Neural cell (in vitro differentiated cells): ENCODE data around the gene LPAR1. TPM values are rescaled to one million over a fixed set of nuclear protein-coding genes. Genes with fewer than 3 reads are reported as not detected.

Source experiments
- H2AFZ ChIP-seq: fragments of 200-600, 300-800 bp; sonication (generic), shearing (Covaris generic); 2 replicates; pipeline ENCODE4 v1.6.0; 2014; ENCODE audit warnings: low read depth, mild to moderate bottlenecking, antibody characterized with exemption, low read length, moderate library complexity
- H3F3A ChIP-seq: fragments of 200-600 bp; shearing (Covaris generic); 2 replicates; pipeline ENCODE4 v1.6.1; 2016; ENCODE audit warnings: mild to moderate bottlenecking, moderate library complexity, mixed read lengths, antibody characterized with exemption, low read length; ENCODE audit not compliant: insufficient read depth, poor library complexity, severe bottlenecking
- H3K27ac ChIP-seq: fragments of 200-600, 300-800 bp; sonication (generic), shearing (Covaris generic); 2 replicates; pipeline ENCODE4 v1.5.1; 2014; ENCODE audit warnings: mild to moderate bottlenecking, low read length, moderate library complexity
- H3K27me3 ChIP-seq: fragments of 300-800, 200-600 bp; sonication (generic), shearing (Covaris generic); 2 replicates; pipeline ENCODE4 v1.6.0; 2014; ENCODE audit warnings: mild to moderate bottlenecking, low read depth, low read length, moderate library complexity; ENCODE audit not compliant: insufficient read depth
- H3K36me3 ChIP-seq: fragments of 300-800, 200-600 bp; sonication (generic), shearing (Covaris generic); 2 replicates; pipeline ENCODE4 v1.5.1; 2014; ENCODE audit warnings: mild to moderate bottlenecking, antibody characterized with exemption, low read length, moderate library complexity; ENCODE audit not compliant: insufficient read depth
- H3K4me2 ChIP-seq: fragments of 300-800, 200-600 bp; sonication (generic), shearing (Covaris generic); 2 replicates; pipeline ENCODE4 v1.6.0; 2014; ENCODE audit warnings: mild to moderate bottlenecking, low read length
- H3K4me3 ChIP-seq: fragments of 300-800, 200-600 bp; sonication (generic), shearing (Covaris generic); 2 replicates; pipeline ENCODE4 v1.5.1; 2014; ENCODE audit warnings: mild to moderate bottlenecking, low read length, moderate library complexity
- H3K79me2 ChIP-seq: fragments of 200-600 bp; shearing (Covaris generic); replicated peaks from 2 replicates; pipeline ENCODE4 v1.6.0; 2014; ENCODE audit warnings: mild to moderate bottlenecking, low read length, moderate library complexity; ENCODE audit not compliant: insufficient read depth
- H3K9ac ChIP-seq: fragments of 300-800, 200-600 bp; sonication (generic), shearing (Covaris generic); 2 replicates; pipeline ENCODE4 v1.6.1; 2016; ENCODE audit warnings: mild to moderate bottlenecking, low read length, mixed read lengths
- H3K9me2 ChIP-seq: fragments of 200-600 bp; shearing (Covaris generic); 2 replicates; pipeline ENCODE4 v1.6.1; 2016; ENCODE audit warnings: mild to moderate bottlenecking, low read length, mixed read lengths; ENCODE audit not compliant: insufficient read depth
- H3K9me3 ChIP-seq: fragments of 200-600, 300-800 bp; sonication (generic), shearing (Covaris generic); 2 replicates; pipeline ENCODE4 v1.6.1; 2016; ENCODE audit warnings: mild to moderate bottlenecking, mixed run types, low read length, moderate library complexity, mixed read lengths
- H4K20me1 ChIP-seq: fragments of 200-600 bp; shearing (Covaris generic); 2 replicates; pipeline ENCODE4 v1.6.1; 2016; ENCODE audit warnings: mild to moderate bottlenecking, mixed run types; ENCODE audit not compliant: insufficient read depth
- EP300 ChIP-seq: fragments of 450-650 bp; conservative IDR thresholded peaks from 2 replicates; pipeline ENCODE4 v1.6.1; 2014; ENCODE audit warnings: antibody characterized with exemption, mild to moderate bottlenecking, moderate library complexity; ENCODE audit not compliant: poor library complexity, severe bottlenecking
- EZH2 ChIP-seq: fragments of 200-600, 300-800 bp; shearing (Covaris generic), sonication (generic); IDR thresholded peaks from 2 replicates; pipeline ENCODE4 v1.6.1; 2014; ENCODE audit warnings: antibody characterized with exemption, low read length, borderline replicate concordance, mild to moderate bottlenecking; ENCODE audit not compliant: insufficient read depth, poor library complexity, severe bottlenecking
- MXI1 ChIP-seq: fragments of 450-650 bp; conservative IDR thresholded peaks from 2 replicates; pipeline ENCODE4 v1.6.1; 2014; ENCODE audit warnings: antibody characterized with exemption, mild to moderate bottlenecking; ENCODE audit not compliant: poor library complexity, severe bottlenecking
- POLR2AphosphoS5 ChIP-seq: IDR thresholded peaks from 2 replicates; pipeline ENCODE4 v1.6.1; 2012
- RAD21 ChIP-seq: fragments of 450-650 bp; conservative IDR thresholded peaks from 2 replicates; pipeline ENCODE4 v1.6.1; 2014; ENCODE audit warnings: antibody characterized with exemption, mild to moderate bottlenecking, moderate library complexity
- SMC3 ChIP-seq: fragments of 450-650 bp; conservative IDR thresholded peaks from 2 replicates; pipeline ENCODE4 v1.6.1; 2014; ENCODE audit warnings: antibody characterized with exemption, mild to moderate bottlenecking, moderate library complexity; ENCODE audit not compliant: poor library complexity
- TAF1 ChIP-seq: IDR thresholded peaks from 2 replicates; pipeline ENCODE4 v1.6.1; 2012; ENCODE audit warnings: low read depth
- polyA plus RNA-seq: library from polyadenylated mRNA; depleted of rRNA; stranded (reverse); fragments of >200 nt; gene quantifications from 2 replicates; pipeline ENCODE4 v1.2.3, GENCODE V29; 2014
- TF ChIP-seq, protein P1 (sequence below): IDR thresholded peaks from 2 replicates; pipeline ENCODE4 v1.6.1; 2012; ENCODE audit warnings: borderline replicate concordance
- TF ChIP-seq, protein P2 (sequence below): fragments of 450-650 bp; IDR thresholded peaks from 2 replicates; pipeline ENCODE4 v1.5.1; 2014; ENCODE audit warnings: antibody characterized with exemption, mild to moderate bottlenecking, moderate library complexity; ENCODE audit not compliant: poor library complexity, severe bottlenecking

The LPAR1 gene
- polyA plus RNA-seq, 1 donor from 2014 or later: 0.54 TPM

DNA sequence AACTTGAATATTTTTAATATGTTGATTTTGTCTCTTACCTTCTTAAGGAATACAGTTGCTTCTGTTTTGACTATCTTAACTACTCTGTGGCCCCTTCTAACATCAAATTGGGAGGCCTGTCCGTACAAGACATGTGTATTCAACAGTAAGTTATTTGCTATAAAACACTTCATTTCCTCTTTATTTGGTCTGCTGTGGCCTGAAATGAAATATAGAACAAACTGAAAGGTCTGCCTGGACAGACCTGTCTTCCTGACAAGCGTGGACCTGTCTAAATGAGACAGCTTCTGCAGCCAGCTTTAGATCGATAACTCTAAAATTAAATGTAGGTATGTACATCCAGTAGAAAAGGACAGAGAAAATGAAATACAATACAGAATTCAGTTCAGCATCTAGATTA, 2.2 kb upstream of the LPAR1 start:
- H3K9ac ChIP-seq: no peak overlapping the region
- no peak overlapping the region for H3K27ac ChIP-seq
- no peaks in the 10 kb centered on the region for H3K9me2 ChIP-seq
- no peak for TF ChIP-seq MXI1
- no peak for TF ChIP-seq RAD21
- TF ChIP-seq SMC3: no peak
- no peaks in the 10 kb centered on the region for H3K9me3 ChIP-seq
- no peak overlapping the region for H3K4me3 ChIP-seq
- no peaks in the 10 kb centered on the region for H3K36me3 ChIP-seq
- no peak overlapping the region for H3K4me2 ChIP-seq
- H4K20me1 ChIP-seq: no peaks in the 10 kb centered on the region
- no peaks in the 10 kb centered on the region for H3F3A ChIP-seq
- no peak overlapping the region for H2AFZ ChIP-seq
- no peaks in the 10 kb centered on the region for H3K79me2 ChIP-seq
- peaks cover 49% of the 10 kb centered on the region for H3K27me3 ChIP-seq

- Histone ChIP-seq H3K36me3 (no peaks in the 10 kb centered on the region), H3K9me3 (no peaks in the 10 kb centered on the region), H2AFZ (no peak overlapping the region), H4K20me1 (no peaks in the 10 kb centered on the region), H3K4me3 (no peak overlapping the region), H3K27me3 (peaks cover 60% of the 10 kb centered on the region), H3K79me2 (no peaks in the 10 kb centered on the region), H3K9me2 (no peaks in the 10 kb centered on the region), H3K27ac (no peak overlapping the region), H3K9ac (no peak overlapping the region), H3F3A (no peaks in the 10 kb centered on the region), H3K4me2 (no peak overlapping the region)
- TF ChIP-seq RAD21: no peak
- TF ChIP-seq EP300: no peak
- no peak for TF ChIP-seq TAF1
- TF ChIP-seq EZH2: no peak
- TF ChIP-seq, protein P1, sequence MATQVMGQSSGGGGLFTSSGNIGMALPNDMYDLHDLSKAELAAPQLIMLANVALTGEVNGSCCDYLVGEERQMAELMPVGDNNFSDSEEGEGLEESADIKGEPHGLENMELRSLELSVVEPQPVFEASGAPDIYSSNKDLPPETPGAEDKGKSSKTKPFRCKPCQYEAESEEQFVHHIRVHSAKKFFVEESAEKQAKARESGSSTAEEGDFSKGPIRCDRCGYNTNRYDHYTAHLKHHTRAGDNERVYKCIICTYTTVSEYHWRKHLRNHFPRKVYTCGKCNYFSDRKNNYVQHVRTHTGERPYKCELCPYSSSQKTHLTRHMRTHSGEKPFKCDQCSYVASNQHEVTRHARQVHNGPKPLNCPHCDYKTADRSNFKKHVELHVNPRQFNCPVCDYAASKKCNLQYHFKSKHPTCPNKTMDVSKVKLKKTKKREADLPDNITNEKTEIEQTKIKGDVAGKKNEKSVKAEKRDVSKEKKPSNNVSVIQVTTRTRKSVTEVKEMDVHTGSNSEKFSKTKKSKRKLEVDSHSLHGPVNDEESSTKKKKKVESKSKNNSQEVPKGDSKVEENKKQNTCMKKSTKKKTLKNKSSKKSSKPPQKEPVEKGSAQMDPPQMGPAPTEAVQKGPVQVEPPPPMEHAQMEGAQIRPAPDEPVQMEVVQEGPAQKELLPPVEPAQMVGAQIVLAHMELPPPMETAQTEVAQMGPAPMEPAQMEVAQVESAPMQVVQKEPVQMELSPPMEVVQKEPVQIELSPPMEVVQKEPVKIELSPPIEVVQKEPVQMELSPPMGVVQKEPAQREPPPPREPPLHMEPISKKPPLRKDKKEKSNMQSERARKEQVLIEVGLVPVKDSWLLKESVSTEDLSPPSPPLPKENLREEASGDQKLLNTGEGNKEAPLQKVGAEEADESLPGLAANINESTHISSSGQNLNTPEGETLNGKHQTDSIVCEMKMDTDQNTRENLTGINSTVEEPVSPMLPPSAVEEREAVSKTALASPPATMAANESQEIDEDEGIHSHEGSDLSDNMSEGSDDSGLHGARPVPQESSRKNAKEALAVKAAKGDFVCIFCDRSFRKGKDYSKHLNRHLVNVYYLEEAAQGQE: no peak
- no peak for TF ChIP-seq MXI1
- TF ChIP-seq POLR2AphosphoS5: no peak
- TF ChIP-seq SMC3: no peak
Observed at GRCh38 chr9:111039231-111039906, 1.1 kb upstream of the LPAR1 start.

DNA sequence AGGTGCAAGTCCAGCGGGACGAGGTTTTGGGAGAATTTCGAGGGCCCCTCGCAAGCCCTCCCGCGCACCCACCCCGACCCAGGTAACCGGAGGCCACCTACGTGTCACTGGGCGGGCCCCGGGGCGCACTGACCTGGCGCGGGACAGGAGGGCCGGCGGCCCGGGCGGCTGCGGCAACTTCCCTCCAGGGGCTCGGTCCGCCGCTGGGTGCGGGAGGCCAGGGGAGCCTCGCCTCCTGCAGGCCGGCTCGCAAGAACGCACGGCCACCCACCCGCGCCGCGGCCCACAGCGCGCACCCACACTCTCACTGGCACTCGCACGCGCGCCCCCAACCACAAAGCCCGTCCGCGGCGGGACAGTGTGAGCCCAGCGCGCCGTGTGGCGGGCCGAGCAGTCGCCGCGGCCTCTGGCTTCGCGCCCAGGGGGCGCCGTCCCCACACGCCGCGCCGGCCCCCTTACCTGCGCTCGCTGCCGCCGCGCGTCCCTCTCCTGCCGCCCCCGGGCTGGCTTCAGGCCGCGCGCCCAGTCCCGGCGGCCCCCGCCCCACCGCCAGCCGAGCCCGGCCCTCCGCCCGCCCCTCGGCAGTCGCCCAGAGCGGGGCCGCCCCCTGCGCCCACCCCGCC, 451 bp downstream of the LPAR1 start:
- Histone ChIP-seq H3F3A (no peaks in the 10 kb centered on the region), H3K9me3 (no peaks in the 10 kb centered on the region), H4K20me1 (no peaks in the 10 kb centered on the region), H3K4me2 (peak overlapping the region; percentile 5), H3K9ac (peak overlapping the region; percentile 32), H3K79me2 (no peaks in the 10 kb centered on the region), H2AFZ (no peak overlapping the region), H3K27ac (no peak overlapping the region), H3K36me3 (no peaks in the 10 kb centered on the region), H3K4me3 (peak overlapping the region; percentile 69), H3K27me3 (peaks cover 62% of the 10 kb centered on the region), H3K9me2 (no peaks in the 10 kb centered on the region)
- TF ChIP-seq, protein P2, sequence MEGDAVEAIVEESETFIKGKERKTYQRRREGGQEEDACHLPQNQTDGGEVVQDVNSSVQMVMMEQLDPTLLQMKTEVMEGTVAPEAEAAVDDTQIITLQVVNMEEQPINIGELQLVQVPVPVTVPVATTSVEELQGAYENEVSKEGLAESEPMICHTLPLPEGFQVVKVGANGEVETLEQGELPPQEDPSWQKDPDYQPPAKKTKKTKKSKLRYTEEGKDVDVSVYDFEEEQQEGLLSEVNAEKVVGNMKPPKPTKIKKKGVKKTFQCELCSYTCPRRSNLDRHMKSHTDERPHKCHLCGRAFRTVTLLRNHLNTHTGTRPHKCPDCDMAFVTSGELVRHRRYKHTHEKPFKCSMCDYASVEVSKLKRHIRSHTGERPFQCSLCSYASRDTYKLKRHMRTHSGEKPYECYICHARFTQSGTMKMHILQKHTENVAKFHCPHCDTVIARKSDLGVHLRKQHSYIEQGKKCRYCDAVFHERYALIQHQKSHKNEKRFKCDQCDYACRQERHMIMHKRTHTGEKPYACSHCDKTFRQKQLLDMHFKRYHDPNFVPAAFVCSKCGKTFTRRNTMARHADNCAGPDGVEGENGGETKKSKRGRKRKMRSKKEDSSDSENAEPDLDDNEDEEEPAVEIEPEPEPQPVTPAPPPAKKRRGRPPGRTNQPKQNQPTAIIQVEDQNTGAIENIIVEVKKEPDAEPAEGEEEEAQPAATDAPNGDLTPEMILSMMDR: peak; percentile 71
- TF ChIP-seq SMC3 (peak; percentile 57), TAF1 (no peak), RAD21 (peak; percentile 65)
